ENCODE results near the gene IL4R. TPM values are rescaled to one million over a fixed set of nuclear protein-coding genes. Genes with fewer than 3 reads are reported as not detected.

The IL4R gene
- total RNA-seq, 1 donor from 2014 or later = 202 TPM

DNA sequence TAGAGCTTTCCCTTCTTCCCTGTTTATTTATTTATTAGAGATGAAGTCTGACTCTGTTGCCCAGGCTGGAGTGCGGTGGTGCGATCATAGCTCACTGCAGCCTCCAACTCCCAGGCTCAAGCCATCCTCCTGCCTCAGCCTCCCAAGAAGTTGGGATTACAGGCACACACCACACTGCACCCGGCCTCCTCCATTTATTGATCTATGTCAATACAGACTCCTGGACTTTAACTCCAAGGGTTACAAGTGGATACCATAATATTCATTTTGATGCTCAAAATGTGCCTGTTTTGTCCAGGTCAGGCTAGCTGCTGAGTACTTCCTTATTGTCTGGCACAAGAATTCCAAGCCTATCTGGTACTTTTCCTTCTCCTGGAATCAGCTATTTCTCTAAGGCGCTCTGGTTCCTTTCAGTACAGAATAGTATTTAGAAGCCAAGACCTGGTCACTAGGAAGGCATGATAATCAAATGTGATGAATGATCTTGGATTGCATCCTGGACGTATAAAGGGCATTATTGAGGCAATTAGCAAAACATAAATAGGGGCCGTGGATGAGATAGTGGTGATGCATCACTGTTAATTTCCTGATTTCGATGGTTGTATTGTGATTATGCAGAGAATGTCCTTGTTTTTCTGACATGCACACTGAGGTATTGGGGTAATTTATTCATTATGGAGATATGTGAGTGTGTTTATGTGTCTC is 21.7 kb downstream of the IL4R start:
- intact Hi-C loops (cut with micrococcal nuclease) = no loop called here
- no peaks in the 10 kb centered on the region for H3K9me3 Mint-ChIP-seq
- no peak overlapping the region for H3K4me3 Mint-ChIP-seq
- ATAC-seq (ENCODE audit: low read depth) (no peak), DNase-seq (no peak)
- peaks cover 52% of the 10 kb centered on the region for H3K4me1 Mint-ChIP-seq
- no peak overlapping the region for H3K27ac Mint-ChIP-seq
- H3K27me3 Mint-ChIP-seq = no peaks in the 10 kb centered on the region
- TF ChIP-seq, protein P1, sequence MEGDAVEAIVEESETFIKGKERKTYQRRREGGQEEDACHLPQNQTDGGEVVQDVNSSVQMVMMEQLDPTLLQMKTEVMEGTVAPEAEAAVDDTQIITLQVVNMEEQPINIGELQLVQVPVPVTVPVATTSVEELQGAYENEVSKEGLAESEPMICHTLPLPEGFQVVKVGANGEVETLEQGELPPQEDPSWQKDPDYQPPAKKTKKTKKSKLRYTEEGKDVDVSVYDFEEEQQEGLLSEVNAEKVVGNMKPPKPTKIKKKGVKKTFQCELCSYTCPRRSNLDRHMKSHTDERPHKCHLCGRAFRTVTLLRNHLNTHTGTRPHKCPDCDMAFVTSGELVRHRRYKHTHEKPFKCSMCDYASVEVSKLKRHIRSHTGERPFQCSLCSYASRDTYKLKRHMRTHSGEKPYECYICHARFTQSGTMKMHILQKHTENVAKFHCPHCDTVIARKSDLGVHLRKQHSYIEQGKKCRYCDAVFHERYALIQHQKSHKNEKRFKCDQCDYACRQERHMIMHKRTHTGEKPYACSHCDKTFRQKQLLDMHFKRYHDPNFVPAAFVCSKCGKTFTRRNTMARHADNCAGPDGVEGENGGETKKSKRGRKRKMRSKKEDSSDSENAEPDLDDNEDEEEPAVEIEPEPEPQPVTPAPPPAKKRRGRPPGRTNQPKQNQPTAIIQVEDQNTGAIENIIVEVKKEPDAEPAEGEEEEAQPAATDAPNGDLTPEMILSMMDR (IDR thresholded peaks at IDR 0.05) = no peak
- H3K36me3 Mint-ChIP-seq (ENCODE audit: low read depth) = peaks cover 79% of the 10 kb centered on the region
- ChIA-PET POLR2A (no interaction called here), CTCF (interaction anchor here (1.0 kb wide), 2 partner anchors 100 to 156 kb away, joined by 3 to 4 read pairs; no protein-coding TSS in a partner anchor)

DNA sequence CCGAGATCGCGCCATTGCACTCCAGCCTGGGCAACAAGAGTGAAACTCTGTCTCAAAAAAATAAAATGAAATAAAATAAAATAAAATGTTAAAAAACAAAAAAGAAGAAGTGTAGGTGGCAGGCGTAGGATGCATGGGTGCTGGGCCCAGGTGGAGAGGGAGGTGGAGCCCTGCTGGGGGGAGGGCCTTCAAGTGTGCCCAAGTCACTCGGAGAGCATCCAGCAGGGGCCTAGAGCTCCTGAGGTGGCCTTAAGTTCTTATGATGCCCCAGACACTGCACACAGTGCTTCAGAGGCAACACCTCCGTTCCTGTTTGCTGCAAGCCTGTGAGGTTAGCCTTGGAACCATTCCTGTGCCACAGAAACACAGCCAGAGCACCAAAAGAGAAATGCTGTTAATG is 23.2 kb downstream of the IL4R start:
- peaks cover 81% of the 10 kb centered on the region for H3K36me3 Mint-ChIP-seq (ENCODE audit: low read depth)
- CTCF ChIA-PET = no interaction called here

DNA sequence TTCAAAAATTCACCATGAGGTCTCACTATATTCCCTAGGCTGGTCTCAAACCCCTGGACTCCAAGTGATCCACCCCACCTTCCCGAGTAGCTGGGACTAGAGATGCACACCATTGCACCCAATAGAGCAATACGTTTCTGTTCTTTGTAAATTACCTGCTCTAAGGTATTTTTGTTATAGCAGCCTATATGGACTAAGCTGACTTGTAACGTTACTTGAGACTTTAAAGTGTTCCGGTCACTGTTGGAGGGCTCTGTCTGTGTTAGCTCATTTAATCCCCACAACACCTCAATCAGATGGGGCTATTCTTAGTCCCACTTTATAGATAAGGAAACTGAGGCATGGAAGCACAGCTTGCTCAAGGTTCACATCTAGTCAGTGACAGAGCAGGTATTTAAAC is 25.4 kb downstream of the IL4R start:
- TF ChIP-seq, protein P1 (IDR thresholded peaks at IDR 0.05) = no peak
- Mint-ChIP-seq H3K9me3 (no peaks in the 10 kb centered on the region), H3K27me3 (no peaks in the 10 kb centered on the region), H3K4me1 (peaks cover 58% of the 10 kb centered on the region), H3K27ac (no peak overlapping the region), H3K36me3 (ENCODE audit: low read depth) (peaks cover 91% of the 10 kb centered on the region), H3K4me3 (no peak overlapping the region)
- ATAC-seq (ENCODE audit: low read depth) (no peak), DNase-seq (no peak)
- intact Hi-C loops (cut with micrococcal nuclease) = no loop called here
- POLR2A ChIA-PET = interaction anchor here (1.1 kb wide), 1 partner anchor 20 kb away, joined by 3 read pairs; no protein-coding TSS in a partner anchor
- CTCF ChIA-PET = interaction anchor here (2.1 kb wide), 1 partner anchor 104 kb away, joined by 6 read pairs; no protein-coding TSS in a partner anchor

More for the DNA sequence above, 23.2 kb downstream of the IL4R start:
- H3K27ac Mint-ChIP-seq = peak overlapping the region; percentile 35
- no peak for DNase-seq
- TF ChIP-seq, protein P1 (IDR thresholded peaks at IDR 0.05) = no peak
- intact Hi-C loops (cut with micrococcal nuclease) = no loop called here
- H3K9me3 Mint-ChIP-seq = no peaks in the 10 kb centered on the region
- POLR2A ChIA-PET = interaction anchor here (0.7 kb wide), 2 partner anchors 101 to 138 kb away, joined by 3 read pairs; no protein-coding TSS in a partner anchor
- H3K4me1 Mint-ChIP-seq = peaks cover 56% of the 10 kb centered on the region
- ATAC-seq (ENCODE audit: low read depth) = peak; percentile 34
- no peaks in the 10 kb centered on the region for H3K27me3 Mint-ChIP-seq
- no peak overlapping the region for H3K4me3 Mint-ChIP-seq

DNA sequence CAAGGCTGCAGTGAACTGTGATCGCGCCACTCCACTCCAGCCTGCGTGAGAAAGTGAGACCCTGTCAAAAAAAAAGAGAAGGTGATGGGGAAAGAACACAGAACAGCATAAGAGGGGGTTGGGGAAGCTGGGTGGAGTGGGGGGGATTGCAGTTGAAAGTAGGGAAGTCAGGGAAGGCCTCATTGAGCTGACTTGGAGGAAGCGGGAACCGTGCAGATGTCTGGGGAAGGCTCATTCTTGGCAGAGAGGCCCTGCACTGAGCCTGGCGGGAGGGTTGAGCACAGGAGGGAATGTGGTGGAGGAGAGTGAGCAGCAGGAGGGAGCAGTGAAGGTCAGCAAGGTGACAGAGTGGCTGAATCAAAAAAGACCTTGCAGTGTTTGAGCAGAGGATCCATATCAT is 26.9 kb downstream of the IL4R start:
- DNase-seq = no peak
- ChIA-PET CTCF (interaction anchor here (1.4 kb wide), 1 partner anchor 105 kb away, joined by 7 read pairs; no protein-coding TSS in a partner anchor), POLR2A (interaction anchor here (1.1 to 1.6 kb wide), 3 partner anchors 11 to 61 kb away, joined by 3 to 6 read pairs (median 4); partner anchors contain the start of gene IL21R)
- no peak overlapping the region for H3K4me3 Mint-ChIP-seq
- no peak for ATAC-seq (ENCODE audit: low read depth)
- TF ChIP-seq, protein P1 (IDR thresholded peaks at IDR 0.05) = no peak
- no peaks in the 10 kb centered on the region for H3K9me3 Mint-ChIP-seq
- peaks cover 90% of the 10 kb centered on the region for H3K36me3 Mint-ChIP-seq (ENCODE audit: low read depth)
- H3K27ac Mint-ChIP-seq = peak overlapping the region; percentile 50
- H3K27me3 Mint-ChIP-seq = no peaks in the 10 kb centered on the region
- H3K4me1 Mint-ChIP-seq = peaks cover 64% of the 10 kb centered on the region
- intact Hi-C loops (cut with micrococcal nuclease) = no loop called here

DNA sequence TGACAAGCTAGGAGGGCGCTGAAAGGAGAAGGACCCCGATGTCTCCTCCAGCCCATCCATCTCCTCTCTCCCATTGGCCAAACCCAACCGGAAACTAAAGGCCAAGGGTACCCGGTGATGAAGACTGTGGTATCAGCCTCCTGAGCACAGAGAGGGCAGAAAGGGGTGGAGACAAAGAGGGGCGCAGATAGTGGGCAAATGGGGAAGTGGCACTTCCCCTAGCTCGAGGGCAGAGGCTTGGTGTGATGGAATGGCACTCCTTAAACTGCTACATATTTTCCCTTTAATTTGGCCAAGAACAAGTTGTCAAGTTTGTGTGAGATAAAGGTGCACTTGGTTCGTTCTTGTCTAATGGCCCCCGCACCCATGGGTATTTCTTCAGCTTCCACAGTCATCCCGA is 27.8 kb downstream of the IL4R start:
- H3K36me3 Mint-ChIP-seq (ENCODE audit: low read depth) = peaks cover 87% of the 10 kb centered on the region
- no peaks in the 10 kb centered on the region for H3K9me3 Mint-ChIP-seq
- ChIA-PET CTCF (interaction anchor here (0.8 to 1.5 kb wide), 4 partner anchors 46 to 116 kb away, joined by 3 to 7 read pairs (median 4); no protein-coding TSS in a partner anchor), POLR2A (interaction anchor here (0.6 to 1.6 kb wide), 4 partner anchors 25 to 91 kb away, joined by 3 to 6 read pairs (median 4); partner anchors contain the start of gene IL21R)
- no peaks in the 10 kb centered on the region for H3K27me3 Mint-ChIP-seq
- H3K4me3 Mint-ChIP-seq = no peak overlapping the region
- intact Hi-C loops (cut with micrococcal nuclease) = no loop called here
- TF ChIP-seq, protein P1 (IDR thresholded peaks at IDR 0.05) = no peak
- H3K4me1 Mint-ChIP-seq = peaks cover 60% of the 10 kb centered on the region
- DNase-seq (no peak), ATAC-seq (ENCODE audit: low read depth) (peak; percentile 73)
- H3K27ac Mint-ChIP-seq = no peak overlapping the region

All from activated B cell treated with CpG ODN at 0.5 μM for 24 hours (primary cell).